HuH-7.5 (cell line): Measurements from ENCODE around the gene DEUP1.
A peak's percentile ranks its signal among the peaks of the same experiment; 100 is the strongest.

Experiments
- DNase-seq: peaks from one replicate; pipeline ENCODE4 v3.0.0; 2011; ENCODE audit warnings: low spot score

The DEUP1 gene

DNA sequence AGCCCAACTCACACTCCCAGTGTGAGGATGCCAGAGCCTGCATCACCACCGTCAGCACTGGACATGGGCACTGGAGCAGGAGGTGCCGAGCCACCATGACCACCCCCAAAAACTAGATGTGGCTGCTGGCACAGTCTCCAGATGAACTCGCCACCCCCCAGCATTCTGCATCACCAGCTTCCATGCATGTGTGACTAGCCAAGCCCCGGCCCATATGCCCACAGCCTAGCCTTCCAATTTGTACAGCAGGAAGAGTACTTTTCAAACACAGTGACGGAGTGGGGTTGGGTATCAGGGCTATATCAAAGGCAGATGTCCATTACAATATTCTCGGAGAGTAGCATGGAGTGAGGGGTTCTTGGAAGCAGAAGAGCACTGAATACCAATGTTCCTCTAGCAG, 149.7 kb downstream of the DEUP1 start:
- DNase-seq: no peak

DNA sequence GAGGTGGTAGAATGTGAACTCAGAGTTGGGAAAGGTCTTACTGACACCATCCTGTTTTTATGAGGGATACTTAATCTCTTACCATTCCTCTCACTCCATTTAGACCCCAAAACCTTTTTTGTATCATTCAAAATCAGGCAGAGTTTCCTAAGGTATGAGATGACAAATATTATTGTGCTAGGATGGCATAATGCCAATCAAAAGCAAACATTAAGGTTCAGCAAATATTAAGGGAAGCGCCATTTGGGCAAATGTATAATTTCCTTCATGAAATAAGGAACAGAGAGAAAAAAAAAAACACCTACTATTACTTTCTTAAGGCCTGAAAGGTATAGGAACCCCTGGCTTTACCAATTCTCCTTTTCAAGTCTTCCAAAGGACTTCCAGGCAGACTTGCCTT, 150.2 kb downstream of the DEUP1 start:
- no peak for DNase-seq

- no peak for DNase-seq
These were observed 150.7 kb downstream of the DEUP1 start for GRCh38 chr11:93481279-93481678.

- no peak for DNase-seq
These were observed 151.2 kb downstream of the DEUP1 start for GRCh38 chr11:93481696-93482095.

- DNase-seq: no peak
These were observed 152.0 kb downstream of the DEUP1 start for GRCh38 chr11:93482556-93482955.

DNA sequence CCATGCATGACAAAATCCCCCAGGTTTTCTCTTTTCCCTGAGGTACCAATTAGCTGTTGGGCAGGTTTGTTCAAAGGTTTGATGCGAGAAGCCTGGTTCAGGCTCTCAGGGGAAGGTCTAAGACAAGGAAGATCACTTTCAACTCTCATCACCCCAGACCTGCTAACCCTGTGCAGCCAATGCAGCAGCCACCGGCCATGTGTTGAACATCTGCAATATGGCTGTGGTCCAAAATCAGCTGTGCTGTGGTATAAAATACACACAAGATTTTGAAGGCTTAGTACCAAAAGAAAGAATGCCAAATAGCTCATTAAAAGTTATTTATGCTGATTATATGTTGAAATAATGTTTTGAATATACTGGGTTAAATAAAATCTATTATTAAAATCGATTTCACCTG, 154.2 kb downstream of the DEUP1 start:
- no peak for DNase-seq

DNA sequence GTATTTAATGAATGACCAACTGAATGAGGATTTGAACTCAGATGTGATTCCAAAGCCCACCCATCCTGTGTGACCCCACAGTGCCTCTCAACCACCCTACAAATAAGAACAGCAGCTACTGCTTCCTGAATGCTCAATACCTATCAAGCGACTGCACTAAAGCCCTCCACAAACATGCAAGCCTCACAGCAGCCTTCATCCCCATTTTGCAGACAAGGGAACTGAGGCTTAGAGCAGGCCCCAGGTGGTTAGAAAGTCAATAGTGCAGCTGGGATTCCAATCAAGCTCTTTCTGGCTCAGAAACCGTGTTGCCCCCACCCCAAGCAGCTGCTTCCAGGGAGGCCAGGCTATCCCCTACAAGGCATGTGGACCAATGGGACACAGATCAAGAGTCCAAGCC, 155.4 kb downstream of the DEUP1 start:
- DNase-seq: no peak

- peak; percentile 75 for DNase-seq
These were observed 156.5 kb downstream of the DEUP1 start for GRCh38 chr11:93487032-93487483.
